Left ventricle myocardium superior (tissue), 1 donor: Measurements from ENCODE around the gene FKBP5. TPM values are rescaled to one million over a fixed set of nuclear protein-coding genes. Genes with fewer than 3 reads are reported as not detected.

Source experiments
- ATAC-seq: fragments of 200-7000 bp; cut with Tn5 transposase; one replicate; pipeline ENCODE4 v1.9.1; 2020; ENCODE audit warnings: mild to moderate bottlenecking, moderate library complexity
- DNase-seq: peaks from one replicate; pipeline ENCODE4 v3.0.0-alpha.2; 2020
- intact Hi-C: fragments of 100-400 bp; cut with micrococcal nuclease; formaldehyde crosslinking; loops from one replicate; pipeline ENCODE4 v1.11.0; 2022
- microRNA-seq: library from miRNA; unstranded; fragments of <30 nt; microRNA quantifications from one replicate; pipeline ENCODE4 v1.2.0, GENCODE V29; 2020; ENCODE audit warnings: borderline number of aligned reads
- total RNA-seq: library from RNA; stranded (reverse); fragmentation: NEBNext Ultra II Directional; extraction: Animal tissue kit (Norgen Biotek cat#: 25700); gene quantifications from one replicate; pipeline ENCODE4 v1.2.1, GENCODE V29; 2021
- donor health status: DM: no; HTN: yes; CAD: no; lungs with severe emphysema.

The FKBP5 gene
- total RNA-seq, 1 donor from 2014 or later = 82.8 TPM

DNA sequence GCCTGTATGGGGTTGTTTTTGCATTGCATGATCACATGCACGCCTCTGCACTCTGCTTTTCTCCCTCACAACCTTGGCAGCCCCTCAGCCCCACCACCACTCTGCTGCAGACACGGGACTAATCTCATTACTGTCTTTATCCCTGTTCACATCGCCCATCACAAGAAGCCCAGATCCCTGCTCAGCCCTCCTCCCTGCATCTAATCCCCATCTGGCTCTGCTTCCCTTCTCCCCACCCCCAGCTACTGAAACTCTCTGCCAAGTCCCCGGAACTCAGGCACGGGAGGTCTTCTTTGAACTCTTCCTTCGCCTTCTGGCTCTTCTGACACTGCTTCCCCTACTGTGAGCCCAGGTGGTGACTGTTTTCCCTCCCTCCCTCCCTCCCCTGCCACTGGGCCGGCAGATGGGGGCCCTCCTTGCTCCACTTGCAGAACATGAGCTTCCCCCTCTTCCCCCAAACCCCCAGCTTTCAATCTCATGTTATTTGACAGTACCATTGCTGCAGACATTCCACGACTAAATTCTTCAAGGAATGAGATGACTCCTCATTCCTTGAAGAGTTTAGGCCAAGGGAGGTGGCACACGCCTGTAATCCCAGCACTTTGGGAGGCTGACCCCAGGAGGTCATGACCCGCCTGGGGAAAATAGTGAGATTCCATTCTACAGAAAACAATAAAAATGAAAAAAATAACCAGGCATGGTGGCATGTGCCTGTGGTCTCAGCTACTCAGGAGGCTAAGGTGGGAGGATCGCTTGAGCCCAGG is 154.1 kb downstream of the FKBP5 start:
- intact Hi-C loops = no loop called here
- DNase-seq = no peak
- no peak for ATAC-seq

DNA sequence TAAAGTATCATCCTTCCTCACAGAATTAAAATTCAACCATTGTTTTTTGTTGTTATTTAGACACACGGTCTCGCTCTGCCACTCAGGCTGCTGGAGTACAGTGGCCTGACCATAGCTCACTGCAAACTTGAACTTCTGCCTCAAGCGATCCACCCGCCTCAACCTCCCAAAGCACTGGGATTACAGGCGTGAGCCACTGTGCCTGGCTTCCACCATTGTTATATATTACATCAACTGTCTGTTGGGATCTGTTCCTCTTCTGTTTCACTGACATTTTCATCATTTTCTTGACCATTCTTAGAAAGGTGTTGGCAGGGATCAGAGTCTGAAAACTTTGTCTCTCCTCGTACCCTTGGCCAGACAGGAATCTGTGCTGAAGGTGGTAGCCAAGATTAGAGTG is 154.7 kb downstream of the FKBP5 start:
- ATAC-seq (no peak), DNase-seq (no peak)
- intact Hi-C loops = no loop called here

DNA sequence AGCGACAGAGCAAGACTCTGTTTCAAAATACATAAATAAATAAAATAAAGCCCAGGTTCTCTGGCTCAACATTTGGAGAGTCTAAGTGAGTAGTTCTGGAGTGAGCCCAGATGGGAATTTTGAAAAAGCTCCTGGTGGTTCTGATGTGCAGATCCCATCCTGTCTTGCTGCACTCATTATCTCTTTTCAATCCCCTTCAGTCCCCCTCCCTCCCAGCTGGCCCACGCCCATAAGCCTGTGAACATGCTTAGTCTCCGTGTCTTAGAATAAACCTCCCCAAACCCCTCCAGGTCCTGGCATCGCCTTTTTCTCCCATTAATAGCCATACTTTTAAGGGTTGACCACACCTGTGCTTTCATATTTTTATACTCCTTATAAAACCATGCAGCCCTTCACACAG is 156.6 kb downstream of the FKBP5 start:
- ATAC-seq (no peak), DNase-seq (no peak)
- intact Hi-C loops = no loop called here

DNA sequence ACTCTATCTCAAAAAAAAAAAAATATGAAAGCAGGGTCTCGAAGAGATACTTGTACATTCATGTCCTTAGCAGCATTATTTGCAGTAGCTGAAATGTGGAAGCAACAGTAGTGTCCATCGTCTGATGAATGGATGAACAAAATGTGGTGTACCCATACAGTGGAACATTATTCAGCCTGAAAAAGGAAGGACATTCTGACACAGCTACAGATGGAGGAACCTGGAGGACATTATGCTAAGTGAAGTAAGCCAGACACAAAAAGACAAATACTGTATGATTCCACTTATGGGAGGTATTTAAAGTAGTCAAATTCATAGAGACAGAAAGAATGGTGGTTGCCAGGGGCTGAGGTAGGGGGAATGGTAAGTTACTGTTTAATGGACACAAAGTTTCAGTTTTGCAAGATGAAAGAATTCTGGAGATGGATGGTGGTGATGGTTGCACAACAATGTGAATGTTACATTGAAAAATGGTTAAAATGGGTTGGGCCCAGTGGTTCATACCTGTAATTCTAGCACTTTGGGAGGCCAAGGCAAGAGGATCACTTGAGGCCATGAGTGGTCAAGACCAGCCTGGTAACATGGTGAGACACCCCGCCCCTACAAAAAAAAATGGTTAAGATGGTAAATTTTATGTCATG is 164.2 kb downstream of the FKBP5 start:
- intact Hi-C loops = loop anchor here (5.0 kb wide), 1 partner anchor 58 kb away; no protein-coding TSS in a partner anchor

More for the DNA sequence above, 164.2 kb downstream of the FKBP5 start:
- no peak for DNase-seq
- no peak for ATAC-seq

Small RNAs within 50 kb of the gene (microRNA-seq; reads per million reads assigned to microRNA genes)
- not detected for gene MIR5690

Other genes starting within 250 kb of the FKBP5 start
- gene FANCE, start 236.6 kb downstream of the FKBP5 start, total RNA-seq = 3.8 TPM
- gene RPL10A, start 220.5 kb downstream of the FKBP5 start, total RNA-seq = 560 TPM
- 30.4 TPM for gene TEAD3, start 191.8 kb downstream of the FKBP5 start, total RNA-seq
- not detected for gene TULP1, start 176.0 kb downstream of the FKBP5 start, total RNA-seq
- gene ARMC12, start 48.1 kb upstream of the FKBP5 start, total RNA-seq = not detected
- gene CLPSL2, start 87.7 kb upstream of the FKBP5 start, total RNA-seq = not detected
- gene CLPSL1, start 92.1 kb upstream of the FKBP5 start, total RNA-seq = not detected
- gene CLPS, start 108.4 kb upstream of the FKBP5 start, total RNA-seq = not detected
- not detected for gene LHFPL5, start 116.4 kb upstream of the FKBP5 start, total RNA-seq
- 19.6 TPM for gene SRPK1, start 232.2 kb upstream of the FKBP5 start, total RNA-seq